Choroid plexus epithelial cell (primary cell): ENCODE data around the gene CHST13.
"Not testable (repeated sequence)": the region's sequence is repeated elsewhere in the genome, so short reads cannot be mapped to it uniquely, and the experiment has no call there.

ENCODE experiments used
- DNase-seq: peaks from one replicate; pipeline ENCODE4 v3.0.0-alpha.2; 2010; ENCODE audit warnings: low read depth
- H3K4me3 ChIP-seq: 2 replicates; pipeline ENCODE4 v1.5.1; 2011; ENCODE audit warnings: low read depth, mild to moderate bottlenecking, control low read depth, low read length, moderate library complexity
- CTCF ChIP-seq: conservative IDR thresholded peaks from 2 replicates; pipeline ENCODE4 v1.5.1; 2011; ENCODE audit warnings: low read depth, mild to moderate bottlenecking, control low read depth, inconsistent platforms, low read length, moderate library complexity

CHST13 gene

GRCh38 chr3:126528800-126529541 is 5.0 kb downstream of the CHST13 start:
- TF ChIP-seq CTCF: no peak
- DNase-seq: peak; percentile 15
- H3K4me3 ChIP-seq: no peak overlapping the region

DNA sequence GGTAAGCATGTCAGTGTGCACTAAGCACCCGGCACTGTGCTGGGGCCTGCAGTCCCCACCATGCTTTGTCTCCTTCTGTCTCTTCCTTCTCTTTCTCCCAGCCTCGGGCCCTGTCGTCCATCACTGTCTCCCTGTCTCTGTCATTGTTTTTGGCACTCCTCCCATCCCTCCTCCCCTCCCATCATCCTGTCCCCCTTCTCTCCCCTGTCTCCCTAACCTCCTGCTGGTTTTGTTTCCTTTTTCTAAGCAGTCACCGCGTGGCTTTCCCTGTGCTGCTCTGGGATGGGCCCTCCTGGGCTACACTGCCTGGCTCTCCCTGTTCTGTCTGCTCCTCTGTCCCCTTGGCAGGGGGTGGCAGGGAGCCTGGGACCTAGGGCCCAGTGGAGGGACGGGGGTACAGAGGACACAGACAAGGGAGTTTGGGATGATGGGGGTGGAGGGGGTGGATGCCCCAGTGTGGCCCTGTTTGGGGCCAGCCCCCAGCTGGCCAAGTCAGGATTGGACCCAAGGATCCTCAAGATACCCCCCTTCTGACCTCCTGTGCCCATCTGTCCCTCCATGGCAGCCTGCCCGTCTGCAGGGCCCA is 5.7 kb downstream of the CHST13 start:
- no peak for TF ChIP-seq CTCF
- no peak for DNase-seq

GRCh38 chr3:126530171-126531050 is 6.5 kb downstream of the CHST13 start:
- no peak for DNase-seq
- TF ChIP-seq CTCF: no peak
- H3K4me3 ChIP-seq: no peak overlapping the region

More for the DNA sequence above, 5.7 kb downstream of the CHST13 start:
- no peak overlapping the region for H3K4me3 ChIP-seq

DNA sequence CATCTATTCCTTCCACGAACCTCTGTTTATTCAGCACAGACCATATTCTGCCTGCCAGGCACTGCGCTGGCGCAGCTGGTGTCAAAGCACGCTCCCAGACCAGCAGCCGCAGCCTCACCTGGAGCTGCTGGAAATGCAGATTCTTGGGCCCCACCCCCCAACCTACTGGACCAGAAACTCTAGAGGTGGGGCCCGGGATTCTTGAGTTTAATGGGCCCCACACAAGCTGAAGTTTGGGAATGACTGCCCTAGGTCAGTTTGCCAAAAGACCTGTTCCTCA is 7.0 kb downstream of the CHST13 start:
- TF ChIP-seq CTCF: no peak
- no peak for DNase-seq
- H3K4me3 ChIP-seq: no peak overlapping the region

GRCh38 chr3:126533506-126533905 is 9.6 kb downstream of the CHST13 start:
- TF ChIP-seq CTCF: no peak
- no peak for DNase-seq

GRCh38 chr3:126534716-126535115 is 10.8 kb downstream of the CHST13 start:
- not testable (repeated sequence) for DNase-seq, H3K4me3 ChIP-seq

More at GRCh38 chr3:126533506-126533905, 9.6 kb downstream of the CHST13 start:
- no peak overlapping the region for H3K4me3 ChIP-seq

DNA sequence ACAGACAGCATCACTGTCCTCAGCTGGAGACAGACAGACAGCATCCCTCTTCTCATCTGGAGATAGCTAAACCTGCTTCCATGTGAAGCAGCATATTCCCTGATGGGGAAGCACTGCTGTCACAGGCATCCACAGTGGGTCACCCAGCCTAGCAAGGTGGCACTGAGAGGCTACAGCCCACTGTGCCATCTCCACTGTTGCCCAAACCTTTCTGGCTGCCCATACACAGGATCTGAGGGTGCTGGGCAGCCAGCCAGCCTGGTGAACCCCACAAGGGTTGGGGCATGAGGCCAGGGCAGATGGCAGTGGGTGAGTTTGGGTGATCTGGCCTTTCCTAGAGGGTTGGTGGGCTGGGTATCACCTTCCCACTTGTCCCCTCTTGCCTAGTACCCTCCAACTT is 11.7 kb downstream of the CHST13 start:
- DNase-seq: no peak
- no peak for TF ChIP-seq CTCF

More for the DNA sequence above, 11.7 kb downstream of the CHST13 start:
- H3K4me3 ChIP-seq: no peak overlapping the region
